ENCODE results near the gene PJVK. TPM values are rescaled to one million over a fixed set of nuclear protein-coding genes. Genes with fewer than 3 reads are reported as not detected.

The PJVK gene
- total and polyA plus RNA-seq, 2 of the 13 experiments (the other 11 are each of a cell fraction or from before 2014, with no cell fraction given): 1.2 to 2.6 TPM

GRCh38 chr2:178478439-178479274, 27.5 kb downstream of the PJVK start, which contains the start of gene FKBP7 (continued):
- TF ChIP-seq ZBTB49 (CRISPR knock-in tag; IDR thresholded peaks at IDR 0.05; ENCODE audit: borderline replicate concordance): peak; percentile 47; the same call in 1 of the 2 replicates
- TF ChIP-seq ZNF607 (CRISPR knock-in tag; IDR thresholded peaks at IDR 0.05; ENCODE audit: borderline replicate concordance): no peak; the same call in 1 of the 2 replicates
- no peak for TF ChIP-seq ATM (IDR thresholded peaks at IDR 0.05; ENCODE audit: borderline replicate concordance)
- TF ChIP-seq SAP130 (CRISPR knock-in tag; IDR thresholded peaks at IDR 0.05; ENCODE audit: low read depth): peak; percentile 83
- TF ChIP-seq MAFF (IDR thresholded peaks at IDR 0.05; ENCODE audit: low read depth, low read length): no peak
- peak; percentile 77; the same call in 1 of the 2 replicates for TF ChIP-seq ZNF253 (CRISPR knock-in tag; IDR thresholded peaks at IDR 0.05; ENCODE audit: borderline replicate concordance)
- TF ChIP-seq, protein P1, sequence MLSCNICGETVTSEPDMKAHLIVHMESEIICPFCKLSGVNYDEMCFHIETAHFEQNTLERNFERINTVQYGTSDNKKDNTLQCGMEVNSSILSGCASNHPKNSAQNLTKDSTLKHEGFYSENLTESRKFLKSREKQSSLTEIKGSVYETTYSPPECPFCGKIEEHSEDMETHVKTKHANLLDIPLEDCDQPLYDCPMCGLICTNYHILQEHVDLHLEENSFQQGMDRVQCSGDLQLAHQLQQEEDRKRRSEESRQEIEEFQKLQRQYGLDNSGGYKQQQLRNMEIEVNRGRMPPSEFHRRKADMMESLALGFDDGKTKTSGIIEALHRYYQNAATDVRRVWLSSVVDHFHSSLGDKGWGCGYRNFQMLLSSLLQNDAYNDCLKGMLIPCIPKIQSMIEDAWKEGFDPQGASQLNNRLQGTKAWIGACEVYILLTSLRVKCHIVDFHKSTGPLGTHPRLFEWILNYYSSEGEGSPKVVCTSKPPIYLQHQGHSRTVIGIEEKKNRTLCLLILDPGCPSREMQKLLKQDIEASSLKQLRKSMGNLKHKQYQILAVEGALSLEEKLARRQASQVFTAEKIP (CRISPR knock-in tag; IDR thresholded peaks at IDR 0.05; ENCODE audit: borderline replicate concordance): no peak
- TF ChIP-seq RCOR2 (CRISPR knock-in tag; IDR thresholded peaks at IDR 0.05): peak; percentile 72; the same call in 1 of the 2 replicates
- no peak for TF ChIP-seq RFX1 (IDR thresholded peaks at IDR 0.05)
- peak; percentile 92 for TF ChIP-seq ZNF44 (CRISPR knock-in tag; IDR thresholded peaks at IDR 0.05)
- no peak for TF ChIP-seq ZNF282 (IDR thresholded peaks at IDR 0.05; ENCODE audit: partially characterized antibody)
- no peak for TF ChIP-seq ZNF30 (CRISPR knock-in tag; IDR thresholded peaks at IDR 0.05)
- no peak for TF ChIP-seq NPAS2 (CRISPR knock-in tag; IDR thresholded peaks at IDR 0.05; ENCODE audit: borderline replicate concordance)
- no peak for TF ChIP-seq ZBED4 (CRISPR knock-in tag; IDR thresholded peaks at IDR 0.05; ENCODE audit: borderline replicate concordance)
- no peak for TF ChIP-seq U2AF2 (IDR thresholded peaks at IDR 0.05; ENCODE audit: low read depth, low read length)
- TF ChIP-seq SP4 (CRISPR knock-in tag; IDR thresholded peaks at IDR 0.05): peak; percentile 46; the same call in 1 of the 2 replicates
- TF ChIP-seq, protein P2, sequence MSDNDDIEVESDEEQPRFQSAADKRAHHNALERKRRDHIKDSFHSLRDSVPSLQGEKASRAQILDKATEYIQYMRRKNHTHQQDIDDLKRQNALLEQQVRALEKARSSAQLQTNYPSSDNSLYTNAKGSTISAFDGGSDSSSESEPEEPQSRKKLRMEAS (IDR thresholded peaks at IDR 0.05): peak; percentile 93
- no peak for TF ChIP-seq JDP2 (CRISPR knock-in tag; IDR thresholded peaks at IDR 0.05; ENCODE audit: borderline replicate concordance)
- no peak for TF ChIP-seq TBL1XR1 (IDR thresholded peaks at IDR 0.05; ENCODE audit: borderline replicate concordance, low read length, partially characterized antibody)
- TF ChIP-seq SUZ12 (IDR thresholded peaks at IDR 0.05; ENCODE audit: low read depth, low read length): no peak
- no peak; the same call in 1 of the 2 replicates for TF ChIP-seq ZNF652 (CRISPR knock-in tag; IDR thresholded peaks at IDR 0.05; ENCODE audit: borderline replicate concordance, low read depth)
- 0 out of 2 replicates have a peak, but pooled peaks have one; percentile 77 for TF ChIP-seq MAF1 (CRISPR knock-in tag; IDR thresholded peaks at IDR 0.05; ENCODE audit: borderline replicate concordance)
